K562 (cell line): ENCODE results near the gene ALDH1A3.

Source experiments
- CTCF ChIP-seq, 3 experiments: IDR thresholded peaks in 2 of 3; conservative IDR thresholded peaks in 1 of 3; 2 replicates each; pipeline ENCODE4 v1.5.1; 2011 to 2012; ENCODE audit warnings: low read length in 3 of 3, mild to moderate bottlenecking in 3 of 3, control low read depth in 2 of 3, improper control_type of control experiment in 1 of 3, inconsistent platforms in 1 of 3, low read depth in 1 of 3, mixed read lengths in 1 of 3, moderate library complexity in 1 of 3; ENCODE audit not compliant: insufficient read depth in 2 of 3
- E2F3 ChIP-seq: fragments of 250-450 bp; sonication (Bioruptor Pico); IDR thresholded peaks from 2 replicates; pipeline ENCODE4 v1.4.0; 2020; ENCODE audit warnings: mild to moderate bottlenecking
- NFXL1 ChIP-seq: fragments of 450-650 bp; formaldehyde crosslinking; IDR thresholded peaks from 2 replicates; pipeline ENCODE4 v1.4.0; 2021; ENCODE audit warnings: mild to moderate bottlenecking
- TEAD4 ChIP-seq, 2 experiments: sonication (generic) in 1 of 2; formaldehyde crosslinking in 1 of 2; IDR thresholded peaks; 2 replicates each; pipeline versions ENCODE4 v1.6.1 to v1.8.0; 2012 to 2022; ENCODE audit warnings: borderline replicate concordance in 1 of 2, inconsistent platforms in 1 of 2, low read length in 1 of 2, mild to moderate bottlenecking in 1 of 2, missing genetic modification reagents in 1 of 2
- ZNF24 ChIP-seq: fragments of 450-650 bp; IDR thresholded peaks from 2 replicates; pipeline ENCODE4 v1.6.1; 2016
- ZNF274 ChIP-seq: IDR thresholded peaks from 2 replicates; pipeline ENCODE4 v1.6.1; 2011; ENCODE audit warnings: low read depth, mild to moderate bottlenecking, low read length, moderate library complexity, borderline replicate concordance
- ZNF280B ChIP-seq: fragments of 250-450 bp; sonication (Bioruptor Pico); IDR thresholded peaks from 2 replicates; pipeline ENCODE4 v1.5.1; 2021; ENCODE audit warnings: mild to moderate bottlenecking
- ZNF785 ChIP-seq: fragments of 250-450 bp; sonication (Bioruptor Pico); IDR thresholded peaks from 2 replicates; pipeline ENCODE4 v1.4.0; 2020; ENCODE audit warnings: mild to moderate bottlenecking
- TF ChIP-seq, protein P1 (sequence below), 2 experiments: fragments of 450-650 bp in 1 of 2; sonication (generic) in 1 of 2; formaldehyde crosslinking in 1 of 2; IDR thresholded peaks; 2 replicates each; pipeline versions ENCODE4 v1.7.1 to v1.9.0; 2016 to 2022; ENCODE audit warnings: inconsistent platforms in 1 of 2, mild to moderate bottlenecking in 1 of 2, missing genetic modification reagents in 1 of 2
- TF ChIP-seq, protein P2 (sequence below): fragments of 250-450 bp; sonication (Bioruptor Pico); IDR thresholded peaks from 2 replicates; pipeline ENCODE4 v1.5.0; 2020; ENCODE audit warnings: mild to moderate bottlenecking

DNA sequence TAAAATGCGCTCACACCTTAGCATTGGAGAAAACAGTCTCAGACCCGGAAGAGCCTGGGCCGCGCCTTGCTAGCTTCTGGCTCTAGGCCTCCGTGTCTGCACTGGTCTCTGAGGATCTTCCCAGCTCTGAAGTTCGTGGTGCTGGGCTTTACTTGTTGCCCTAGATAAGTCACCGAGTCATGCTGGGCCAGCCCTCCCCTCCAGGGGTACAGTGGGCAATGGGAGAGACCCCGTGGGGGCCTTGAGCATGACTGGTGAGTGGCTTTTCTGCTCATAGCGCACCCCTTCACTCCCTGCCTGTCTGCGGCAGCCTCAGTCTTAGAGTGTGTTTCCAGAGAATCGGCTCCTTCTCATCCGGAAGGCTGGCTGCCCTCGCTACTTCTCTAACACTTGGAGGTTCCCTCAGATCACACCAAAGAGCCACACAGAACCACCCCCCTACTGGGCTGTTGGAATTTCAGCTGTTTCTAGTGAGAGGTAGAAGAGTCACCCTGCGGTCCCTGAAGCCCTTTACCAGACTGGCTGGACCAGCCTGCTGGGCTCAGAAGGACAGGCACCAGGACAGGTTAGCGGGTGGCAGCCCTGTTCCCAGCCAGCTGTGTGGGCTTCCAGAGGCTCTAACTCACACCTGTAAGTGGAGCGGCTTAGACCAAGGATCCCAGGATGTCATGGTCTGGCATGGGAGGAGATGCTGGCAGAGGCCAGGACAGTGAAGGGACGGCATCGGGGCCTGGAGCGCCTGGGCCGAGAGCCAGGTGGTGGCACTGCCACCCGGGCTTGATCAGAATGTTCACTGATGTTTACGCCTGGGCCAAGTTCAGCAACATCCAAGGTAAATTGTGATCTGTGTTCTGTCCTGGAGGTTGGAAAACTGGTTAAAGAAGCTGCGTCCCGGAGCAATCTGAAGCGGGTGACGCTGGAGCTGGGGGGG is 17.9 kb downstream of the ALDH1A3 start:
- TF ChIP-seq, protein P1, sequence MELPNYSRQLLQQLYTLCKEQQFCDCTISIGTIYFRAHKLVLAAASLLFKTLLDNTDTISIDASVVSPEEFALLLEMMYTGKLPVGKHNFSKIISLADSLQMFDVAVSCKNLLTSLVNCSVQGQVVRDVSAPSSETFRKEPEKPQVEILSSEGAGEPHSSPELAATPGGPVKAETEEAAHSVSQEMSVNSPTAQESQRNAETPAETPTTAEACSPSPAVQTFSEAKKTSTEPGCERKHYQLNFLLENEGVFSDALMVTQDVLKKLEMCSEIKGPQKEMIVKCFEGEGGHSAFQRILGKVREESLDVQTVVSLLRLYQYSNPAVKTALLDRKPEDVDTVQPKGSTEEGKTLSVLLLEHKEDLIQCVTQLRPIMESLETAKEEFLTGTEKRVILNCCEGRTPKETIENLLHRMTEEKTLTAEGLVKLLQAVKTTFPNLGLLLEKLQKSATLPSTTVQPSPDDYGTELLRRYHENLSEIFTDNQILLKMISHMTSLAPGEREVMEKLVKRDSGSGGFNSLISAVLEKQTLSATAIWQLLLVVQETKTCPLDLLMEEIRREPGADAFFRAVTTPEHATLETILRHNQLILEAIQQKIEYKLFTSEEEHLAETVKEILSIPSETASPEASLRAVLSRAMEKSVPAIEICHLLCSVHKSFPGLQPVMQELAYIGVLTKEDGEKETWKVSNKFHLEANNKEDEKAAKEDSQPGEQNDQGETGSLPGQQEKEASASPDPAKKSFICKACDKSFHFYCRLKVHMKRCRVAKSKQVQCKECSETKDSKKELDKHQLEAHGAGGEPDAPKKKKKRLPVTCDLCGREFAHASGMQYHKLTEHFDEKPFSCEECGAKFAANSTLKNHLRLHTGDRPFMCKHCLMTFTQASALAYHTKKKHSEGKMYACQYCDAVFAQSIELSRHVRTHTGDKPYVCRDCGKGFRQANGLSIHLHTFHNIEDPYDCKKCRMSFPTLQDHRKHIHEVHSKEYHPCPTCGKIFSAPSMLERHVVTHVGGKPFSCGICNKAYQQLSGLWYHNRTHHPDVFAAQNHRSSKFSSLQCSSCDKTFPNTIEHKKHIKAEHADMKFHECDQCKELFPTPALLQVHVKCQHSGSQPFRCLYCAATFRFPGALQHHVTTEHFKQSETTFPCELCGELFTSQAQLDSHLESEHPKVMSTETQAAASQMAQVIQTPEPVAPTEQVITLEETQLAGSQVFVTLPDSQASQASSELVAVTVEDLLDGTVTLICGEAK (IDR thresholded peaks at IDR 0.05) = no peak
- TF ChIP-seq, protein P1 (CRISPR knock-in tag; IDR thresholded peaks at IDR 0.05) = no peak
- TF ChIP-seq E2F3 (CRISPR knock-in tag) (no peak), ZNF280B (CRISPR knock-in tag) (no peak), ZNF24 (no peak), CTCF (IDR thresholded peaks at IDR 0.05 in 2 of 3, conservative IDR thresholded peaks at IDR 0.05 in 1 of 3; ENCODE audit: insufficient read depth in 2 of 3, low read depth in 1 of 3, low read length in 3 of 3) (no peak), ZNF274 (no peak), TEAD4 (IDR thresholded peaks at IDR 0.05; ENCODE audit: low read length) (no peak), TEAD4 (CRISPR knock-in tag; IDR thresholded peaks at IDR 0.05; ENCODE audit: borderline replicate concordance) (no peak), NFXL1 (CRISPR knock-in tag) (no peak), ZNF785 (no peak)
- TF ChIP-seq, protein P2, sequence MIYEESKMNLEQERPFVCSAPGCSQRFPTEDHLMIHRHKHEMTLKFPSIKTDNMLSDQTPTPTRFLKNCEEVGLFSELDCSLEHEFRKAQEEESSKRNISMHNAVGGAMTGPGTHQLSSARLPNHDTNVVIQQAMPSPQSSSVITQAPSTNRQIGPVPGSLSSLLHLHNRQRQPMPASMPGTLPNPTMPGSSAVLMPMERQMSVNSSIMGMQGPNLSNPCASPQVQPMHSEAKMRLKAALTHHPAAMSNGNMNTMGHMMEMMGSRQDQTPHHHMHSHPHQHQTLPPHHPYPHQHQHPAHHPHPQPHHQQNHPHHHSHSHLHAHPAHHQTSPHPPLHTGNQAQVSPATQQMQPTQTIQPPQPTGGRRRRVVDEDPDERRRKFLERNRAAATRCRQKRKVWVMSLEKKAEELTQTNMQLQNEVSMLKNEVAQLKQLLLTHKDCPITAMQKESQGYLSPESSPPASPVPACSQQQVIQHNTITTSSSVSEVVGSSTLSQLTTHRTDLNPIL (CRISPR knock-in tag) = no peak
